Osteoblast (primary cell): ENCODE measurements around the gene STX8. TPM values are rescaled to one million over a fixed set of nuclear protein-coding genes. Genes with fewer than 3 reads are reported as not detected.

Experiments used
- DNase-seq: peaks from one replicate; pipeline ENCODE4 v3.0.0; 2011; ENCODE audit warnings: low spot score, mixed read lengths; ENCODE audit not compliant: insufficient read length; ENCODE audit errors: missing footprints
- H2AFZ ChIP-seq: 2 replicates; pipeline ENCODE4 v1.6.0; 2011; ENCODE audit warnings: mild to moderate bottlenecking, low read length
- H3K27ac ChIP-seq: 2 replicates; pipeline ENCODE4 v1.5.1; 2011; ENCODE audit warnings: mild to moderate bottlenecking, low read depth, low read length, moderate library complexity
- H3K27me3 ChIP-seq: 2 replicates; pipeline ENCODE4 v1.6.0; 2012; ENCODE audit warnings: mild to moderate bottlenecking, control low read depth, inconsistent platforms, low read length, moderate library complexity; ENCODE audit not compliant: insufficient read depth
- H3K36me3 ChIP-seq: 2 replicates; pipeline ENCODE4 v1.5.1; 2011; ENCODE audit warnings: mild to moderate bottlenecking, low read length, control low read depth, moderate library complexity; ENCODE audit not compliant: insufficient read depth
- H3K4me1 ChIP-seq: 2 replicates; pipeline ENCODE4 v1.5.1; 2011; ENCODE audit warnings: mild to moderate bottlenecking, low read length, control low read depth, moderate library complexity; ENCODE audit not compliant: insufficient read depth
- H3K4me2 ChIP-seq: 2 replicates; pipeline ENCODE4 v1.6.0; 2011; ENCODE audit warnings: mild to moderate bottlenecking, low read length; ENCODE audit not compliant: insufficient read depth
- H3K4me3 ChIP-seq: fragments of 200-600 bp; sonication (generic); 3 replicates; pipeline ENCODE4 v1.5.1; 2012; ENCODE audit warnings: mild to moderate bottlenecking, low read length, inconsistent platforms; ENCODE audit not compliant: insufficient read depth
- H3K79me2 ChIP-seq: 2 replicates; pipeline ENCODE4 v1.6.0; 2012; ENCODE audit warnings: mild to moderate bottlenecking, low read length, control low read depth, inconsistent platforms; ENCODE audit not compliant: insufficient read depth
- H3K9me3 ChIP-seq: 2 replicates; pipeline ENCODE4 v1.5.1; 2011; ENCODE audit warnings: low read depth, low read length, control low read depth
- H4K20me1 ChIP-seq: 2 replicates; pipeline ENCODE4 v1.6.0; 2012; ENCODE audit warnings: mild to moderate bottlenecking, low read length, control low read depth; ENCODE audit not compliant: insufficient read depth
- total RNA-seq: library from RNA; depleted of rRNA; stranded (reverse); fragments of >200 nt; gene quantifications from 2 replicates; pipeline ENCODE4 v1.2.3, GENCODE V29; 2012
- TF ChIP-seq, protein P1 (sequence below): IDR thresholded peaks from 2 replicates; pipeline ENCODE4 v1.5.1; 2011; ENCODE audit warnings: mild to moderate bottlenecking, low read depth, low read length, moderate library complexity; ENCODE audit errors: extremely low read depth

The STX8 gene
- total RNA-seq, 1 donor, result 72.7 TPM

DNA sequence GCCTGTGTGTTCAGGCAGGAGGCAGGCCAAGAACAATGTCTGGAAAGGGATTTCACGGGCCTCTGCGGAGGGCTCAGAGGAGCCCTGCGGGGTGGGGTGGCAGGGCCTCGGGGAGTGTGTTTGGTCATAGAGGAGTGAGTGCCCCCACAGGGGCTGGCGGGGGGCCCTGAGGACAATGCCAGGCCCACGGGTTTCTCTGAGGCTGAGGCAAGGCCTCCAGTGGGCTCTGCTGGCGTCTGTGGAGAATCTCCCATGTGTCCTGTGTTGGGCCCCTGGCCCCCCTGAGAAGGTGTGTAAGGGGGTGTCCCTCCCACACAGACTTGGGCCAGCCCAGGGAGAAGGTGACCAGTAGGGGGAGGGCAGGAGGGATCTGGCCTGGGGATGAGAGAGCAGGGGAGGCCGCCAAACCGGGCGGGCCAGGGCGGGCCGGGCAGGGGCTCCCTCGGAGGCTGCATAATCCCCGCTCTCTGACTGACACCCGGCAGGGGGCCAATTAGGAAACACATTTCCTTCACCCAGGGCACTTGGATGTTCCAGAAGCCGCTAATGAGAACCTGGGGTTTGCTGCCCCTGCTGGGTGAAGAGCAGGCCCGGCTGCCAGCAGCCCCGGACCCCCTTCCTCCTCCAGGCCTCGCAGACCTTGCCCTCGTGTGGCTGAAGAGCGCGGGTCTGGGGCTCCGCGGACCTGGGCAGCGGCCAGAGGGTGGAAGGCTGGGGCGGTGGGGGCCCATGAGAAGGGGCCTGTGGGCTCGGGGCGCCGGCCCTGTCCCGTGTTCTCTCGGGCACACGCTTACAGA lies 350.1 kb downstream of the STX8 start:
- DNase-seq, result peak; percentile 71
- Histone ChIP-seq H3K36me3 (no peaks in the 10 kb centered on the region), H3K4me3 (no peak overlapping the region), H4K20me1 (no peaks in the 10 kb centered on the region), H3K4me2 (no peak overlapping the region), H3K27ac (no peak overlapping the region), H3K79me2 (no peaks in the 10 kb centered on the region), H3K9me3 (no peaks in the 10 kb centered on the region), H3K4me1 (peaks cover 6% of the 10 kb centered on the region), H2AFZ (no peak overlapping the region), H3K27me3 (no peaks in the 10 kb centered on the region)
- TF ChIP-seq, protein P1, sequence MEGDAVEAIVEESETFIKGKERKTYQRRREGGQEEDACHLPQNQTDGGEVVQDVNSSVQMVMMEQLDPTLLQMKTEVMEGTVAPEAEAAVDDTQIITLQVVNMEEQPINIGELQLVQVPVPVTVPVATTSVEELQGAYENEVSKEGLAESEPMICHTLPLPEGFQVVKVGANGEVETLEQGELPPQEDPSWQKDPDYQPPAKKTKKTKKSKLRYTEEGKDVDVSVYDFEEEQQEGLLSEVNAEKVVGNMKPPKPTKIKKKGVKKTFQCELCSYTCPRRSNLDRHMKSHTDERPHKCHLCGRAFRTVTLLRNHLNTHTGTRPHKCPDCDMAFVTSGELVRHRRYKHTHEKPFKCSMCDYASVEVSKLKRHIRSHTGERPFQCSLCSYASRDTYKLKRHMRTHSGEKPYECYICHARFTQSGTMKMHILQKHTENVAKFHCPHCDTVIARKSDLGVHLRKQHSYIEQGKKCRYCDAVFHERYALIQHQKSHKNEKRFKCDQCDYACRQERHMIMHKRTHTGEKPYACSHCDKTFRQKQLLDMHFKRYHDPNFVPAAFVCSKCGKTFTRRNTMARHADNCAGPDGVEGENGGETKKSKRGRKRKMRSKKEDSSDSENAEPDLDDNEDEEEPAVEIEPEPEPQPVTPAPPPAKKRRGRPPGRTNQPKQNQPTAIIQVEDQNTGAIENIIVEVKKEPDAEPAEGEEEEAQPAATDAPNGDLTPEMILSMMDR, result no peak

DNA sequence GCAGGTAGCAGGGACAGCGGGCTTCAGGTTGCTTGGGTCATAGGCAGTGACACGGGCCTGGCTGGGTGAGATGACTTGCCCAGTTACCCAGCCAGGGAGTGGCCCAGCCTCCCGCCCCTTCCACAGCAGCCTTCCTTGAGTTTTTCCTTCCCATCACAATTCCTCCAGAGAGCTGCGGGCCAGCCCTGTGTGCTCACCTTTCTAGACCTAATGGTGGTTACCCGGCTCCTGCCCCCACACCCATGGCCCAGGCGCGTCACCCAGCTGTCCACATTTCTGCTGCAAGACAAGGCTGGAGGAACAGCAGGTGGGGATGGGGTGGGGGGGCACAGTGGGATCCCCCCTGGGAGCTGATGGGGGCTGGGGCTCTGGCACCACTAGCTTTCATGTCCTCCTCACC lies 351.1 kb downstream of the STX8 start:
- H2AFZ ChIP-seq, result no peak overlapping the region
- no peaks in the 10 kb centered on the region for H4K20me1 ChIP-seq
- DNase-seq, result peak; percentile 45
- H3K9me3 ChIP-seq, result no peaks in the 10 kb centered on the region
- no peaks in the 10 kb centered on the region for H3K27me3 ChIP-seq
- H3K4me3 ChIP-seq, result no peak overlapping the region
- H3K27ac ChIP-seq, result no peak overlapping the region
- no peaks in the 10 kb centered on the region for H3K36me3 ChIP-seq
- H3K79me2 ChIP-seq, result no peaks in the 10 kb centered on the region
- H3K4me2 ChIP-seq, result no peak overlapping the region
- TF ChIP-seq, protein P1, result no peak
- peaks cover 6% of the 10 kb centered on the region for H3K4me1 ChIP-seq

DNA sequence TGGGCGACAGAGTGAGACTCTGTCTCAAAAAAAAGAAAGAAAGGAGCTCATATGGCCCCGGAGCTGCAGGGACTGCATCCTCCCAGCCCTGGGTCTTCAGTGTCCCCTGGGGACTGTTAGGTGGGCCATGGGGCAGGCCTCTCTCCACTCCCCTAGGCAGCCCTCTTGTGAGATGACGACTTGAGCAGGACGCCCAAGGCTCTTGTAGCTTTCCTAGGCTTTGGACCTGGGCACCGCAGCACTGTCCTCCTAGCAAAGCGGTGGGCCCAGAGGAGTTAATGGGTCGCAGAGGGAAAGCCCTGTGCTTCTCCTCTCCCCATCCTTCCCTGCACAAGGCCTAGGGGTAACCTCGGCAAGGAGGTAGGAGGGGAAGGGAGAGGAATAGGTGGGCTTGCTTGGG lies 352.1 kb downstream of the STX8 start:
- DNase-seq, result peak; percentile 75
- H3K9me3 ChIP-seq, result no peaks in the 10 kb centered on the region
- H3K79me2 ChIP-seq, result no peaks in the 10 kb centered on the region
- H3K27me3 ChIP-seq, result no peaks in the 10 kb centered on the region
- H3K4me1 ChIP-seq, result peaks cover 1% of the 10 kb centered on the region
- no peak overlapping the region for H2AFZ ChIP-seq
- no peaks in the 10 kb centered on the region for H3K36me3 ChIP-seq
- TF ChIP-seq, protein P1, result no peak
- no peak overlapping the region for H3K27ac ChIP-seq
- H4K20me1 ChIP-seq, result no peaks in the 10 kb centered on the region
- no peak overlapping the region for H3K4me2 ChIP-seq
- no peak overlapping the region for H3K4me3 ChIP-seq

DNA sequence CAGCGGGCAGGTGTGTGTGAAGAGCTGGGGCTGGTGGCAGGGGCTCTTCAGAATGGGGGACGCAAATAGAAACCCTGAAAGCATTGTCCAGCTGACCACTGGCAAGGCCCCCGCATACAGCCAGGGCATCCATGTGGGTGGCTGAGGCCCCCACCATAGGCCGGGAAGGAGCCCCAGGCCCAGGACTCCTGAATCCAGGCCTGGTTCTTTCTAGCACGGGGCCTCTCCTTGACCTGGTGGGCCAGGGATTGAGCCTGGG lies 353.8 kb downstream of the STX8 start:
- no peak overlapping the region for H2AFZ ChIP-seq
- no peaks in the 10 kb centered on the region for H4K20me1 ChIP-seq
- TF ChIP-seq, protein P1, result no peak
- H3K4me2 ChIP-seq, result no peak overlapping the region
- no peaks in the 10 kb centered on the region for H3K36me3 ChIP-seq
- no peak overlapping the region for H3K27ac ChIP-seq
- peaks cover 5% of the 10 kb centered on the region for H3K4me1 ChIP-seq
- H3K4me3 ChIP-seq, result no peak overlapping the region
- no peaks in the 10 kb centered on the region for H3K9me3 ChIP-seq
- H3K79me2 ChIP-seq, result no peaks in the 10 kb centered on the region
- peak; percentile 55 for DNase-seq
- H3K27me3 ChIP-seq, result no peaks in the 10 kb centered on the region
